Heart left ventricle (tissue), 13 donors: ENCODE data around the gene FLCN.

ENCODE experiments used
- POLR2A ChIP-seq, 2 donors: fragments of 450-650 bp; IDR thresholded peaks; one replicate each; pipeline ENCODE4 v1.6.1; 2017; ENCODE audit warnings: antibody characterized with exemption in 2 of 2, mild to moderate bottlenecking in 2 of 2, moderate library complexity in 2 of 2
- TF ChIP-seq, protein P1 (sequence below), 12 donors: fragments of 200-600 bp; sonication (generic) in 4 of 12; IDR thresholded peaks; one replicate each; pipeline versions ENCODE4 v1.5.0 to v1.8.0; 2018 to 2022; ENCODE audit warnings: antibody characterized with exemption in 12 of 12, mild to moderate bottlenecking in 5 of 12
- donor health status: ischemic (EF 13 %, LVEDD 7.1; RV severe dilation, severe dysfunction).
- donor health status: DM: no; HTN: yes; CAD: no.
- donor health status: DM: no; HTN: no; CAD: no.
- donor health status: ischemic (EF 25% LVEDD 6.9; RV normal size, moderate dysfunction).
- donor health status: ischemic (EF 25% LVEDD 5.7; RV mildly dilated, moderate dysfunction).
- donor health status: ischemic (EF 35%, LVEDD 5.7; RV mildly dilated, moderate dysfunction).
- donor health status: nonischemic (EF 11% LVEDD 7.7; RV severe dilation, severe dysfunction).
- donor health status: DM: yes; HTN: yes; CAD: no.
- donor health status: PGD.
- donor health status: ischemic (EF 29% LVEDD 5.4; RV normal size, mild dysfunction).
- donor health status: nonischemic (EF 23%, LVEDD 6.1; RV moderate dilation, normal function).

DNA sequence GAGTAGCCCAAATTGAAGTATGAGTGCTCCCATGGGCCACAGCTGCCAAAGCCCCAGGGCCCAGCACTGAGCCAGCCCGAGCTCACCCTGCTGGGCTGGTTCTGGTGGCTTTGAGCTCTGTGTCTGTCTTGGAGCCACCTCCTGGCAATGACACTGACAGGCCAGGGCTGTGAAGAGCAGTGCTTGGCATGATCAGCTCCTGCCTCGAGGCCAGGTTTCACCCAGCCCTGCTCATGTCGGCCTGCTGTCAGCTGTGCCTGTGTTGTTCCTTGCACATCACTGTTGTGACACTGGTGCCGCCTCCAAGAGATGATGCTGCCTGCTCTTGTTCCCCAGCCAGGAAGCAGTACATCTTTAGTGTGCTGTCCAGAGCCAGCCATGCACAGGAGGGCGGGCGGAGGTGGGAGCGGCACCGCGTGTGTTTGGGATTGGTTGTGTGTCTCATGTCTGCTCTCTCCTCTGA is 56.8 kb downstream of the FLCN start:
- TF ChIP-seq POLR2A (IDR thresholded peaks at IDR 0.05), result no peak
- TF ChIP-seq, protein P1, sequence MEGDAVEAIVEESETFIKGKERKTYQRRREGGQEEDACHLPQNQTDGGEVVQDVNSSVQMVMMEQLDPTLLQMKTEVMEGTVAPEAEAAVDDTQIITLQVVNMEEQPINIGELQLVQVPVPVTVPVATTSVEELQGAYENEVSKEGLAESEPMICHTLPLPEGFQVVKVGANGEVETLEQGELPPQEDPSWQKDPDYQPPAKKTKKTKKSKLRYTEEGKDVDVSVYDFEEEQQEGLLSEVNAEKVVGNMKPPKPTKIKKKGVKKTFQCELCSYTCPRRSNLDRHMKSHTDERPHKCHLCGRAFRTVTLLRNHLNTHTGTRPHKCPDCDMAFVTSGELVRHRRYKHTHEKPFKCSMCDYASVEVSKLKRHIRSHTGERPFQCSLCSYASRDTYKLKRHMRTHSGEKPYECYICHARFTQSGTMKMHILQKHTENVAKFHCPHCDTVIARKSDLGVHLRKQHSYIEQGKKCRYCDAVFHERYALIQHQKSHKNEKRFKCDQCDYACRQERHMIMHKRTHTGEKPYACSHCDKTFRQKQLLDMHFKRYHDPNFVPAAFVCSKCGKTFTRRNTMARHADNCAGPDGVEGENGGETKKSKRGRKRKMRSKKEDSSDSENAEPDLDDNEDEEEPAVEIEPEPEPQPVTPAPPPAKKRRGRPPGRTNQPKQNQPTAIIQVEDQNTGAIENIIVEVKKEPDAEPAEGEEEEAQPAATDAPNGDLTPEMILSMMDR (IDR thresholded peaks at IDR 0.05), result no peak
